Natural killer cell treated with Interleukin-12 subunit alpha and Interleukin-12 subunit beta and Interleukin-15 and Interleukin-18, amount 100 ng/mL, for 72 hours (primary cell): Measurements from ENCODE around the gene CT47A1. TPM values are rescaled to one million over a fixed set of nuclear protein-coding genes. Genes with fewer than 3 reads are reported as not detected.
"Not testable (repeated sequence)": the region's sequence is repeated elsewhere in the genome, so short reads cannot be mapped to it uniquely, and the experiment has no call there.

Experiments
- ATAC-seq, 2 donors: fragments of 150-1000 bp; cut with Tn5 transposase in 1 of 2; sonication (Bioruptor Pico), chemical (Tn5 transposase) in 1 of 2; 2 replicates each; pipeline ENCODE4 v1.10.0; 2021
- DNase-seq: peaks from one replicate; pipeline ENCODE4 v3.0.0; 2022; ENCODE audit warnings: low spot score
- H3K27ac Mint-ChIP-seq, 2 donors: 1 replicate in 1 of 2; 2 replicates in 1 of 2; pipeline ENCODE4 v1.8.0; 2022; ENCODE audit warnings: mixed read lengths in 2 of 2, mild to moderate bottlenecking in 1 of 2, moderate library complexity in 1 of 2
- H3K27me3 Mint-ChIP-seq, 2 donors: 1 replicate in 1 of 2; 2 replicates in 1 of 2; pipeline ENCODE4 v1.8.0; 2022; ENCODE audit warnings: mixed read lengths in 2 of 2
- H3K36me3 Mint-ChIP-seq: one replicate; pipeline ENCODE4 v1.8.0; 2022; ENCODE audit warnings: mixed read lengths
- H3K4me1 Mint-ChIP-seq, 2 donors: 1 replicate in 1 of 2; 2 replicates in 1 of 2; pipeline ENCODE4 v1.8.0; 2022; ENCODE audit warnings: low read depth in 2 of 2, mixed read lengths in 2 of 2, mild to moderate bottlenecking in 1 of 2
- H3K4me3 Mint-ChIP-seq: one replicate; pipeline ENCODE4 v1.8.0; 2022; ENCODE audit warnings: mixed read lengths
- H3K9me3 Mint-ChIP-seq: 2 replicates; pipeline ENCODE4 v1.8.0; 2022; ENCODE audit warnings: mixed read lengths
- total RNA-seq, 2 donors: library from RNA; stranded (reverse); gene quantifications; one replicate each; pipeline ENCODE4 v1.2.3, GENCODE V29; 2022

Gene CT47A1
- not detected for total RNA-seq

GRCh38 chrX:120985660-120986059, at the start of gene CT47A1:
TSS of gene CT47A1 (minus strand) at chrX:120985760. CDS start at chrX:120985529, 231 bp downstream.
- not testable (repeated sequence) for H3K36me3 Mint-ChIP-seq, DNase-seq, H3K27ac Mint-ChIP-seq, H3K9me3 Mint-ChIP-seq, H3K27me3 Mint-ChIP-seq, ATAC-seq, H3K4me1 Mint-ChIP-seq, H3K4me3 Mint-ChIP-seq

GRCh38 chrX:121032531-121032930, 47.0 kb upstream of the CT47A1 start:
- ATAC-seq = no peak
- Mint-ChIP-seq H3K27me3 (peaks cover 6 to 15% of the 10 kb centered on the region in 2 donors), H3K27ac (no peak overlapping the region)

GRCh38 chrX:121030083-121030482, 44.5 kb upstream of the CT47A1 start:
- Mint-ChIP-seq H3K9me3 (no peaks in the 10 kb centered on the region), H3K4me3 (no peak overlapping the region), H3K27me3 (peaks cover 0 to 13% of the 10 kb centered on the region in 2 donors), H3K4me1 (no peaks in the 10 kb centered on the region), H3K27ac (no peak overlapping the region), H3K36me3 (no peaks in the 10 kb centered on the region)
- ATAC-seq (no peak), DNase-seq (no peak)

More at GRCh38 chrX:121032531-121032930, 47.0 kb upstream of the CT47A1 start:
- no peak overlapping the region for H3K4me3 Mint-ChIP-seq
- H3K36me3 Mint-ChIP-seq = no peaks in the 10 kb centered on the region
- no peak for DNase-seq
- H3K4me1 Mint-ChIP-seq = no peaks in the 10 kb centered on the region
- no peaks in the 10 kb centered on the region for H3K9me3 Mint-ChIP-seq

GRCh38 chrX:121028419-121028818, 42.9 kb upstream of the CT47A1 start:
- H3K27ac Mint-ChIP-seq = no peak overlapping the region
- DNase-seq = no peak
- no peaks in the 10 kb centered on the region for H3K9me3 Mint-ChIP-seq
- H3K36me3 Mint-ChIP-seq = no peaks in the 10 kb centered on the region
- ATAC-seq = no peak
- H3K4me1 Mint-ChIP-seq = no peaks in the 10 kb centered on the region
- no peak overlapping the region for H3K4me3 Mint-ChIP-seq
- peaks cover 0 to 10% of the 10 kb centered on the region in 2 donors for H3K27me3 Mint-ChIP-seq

- Mint-ChIP-seq H3K9me3 (no peaks in the 10 kb centered on the region), H3K4me3 (no peak overlapping the region)
Measured at GRCh38 chrX:121014826-121015225, 29.3 kb upstream of the CT47A1 start.

GRCh38 chrX:121013897-121014455, 28.4 kb upstream of the CT47A1 start:
- no peaks in the 10 kb centered on the region for H3K4me1 Mint-ChIP-seq
- ATAC-seq (peak in 1 of 2 donors; percentile 15), DNase-seq (no peak)
- no peaks in the 10 kb centered on the region for H3K36me3 Mint-ChIP-seq
- no peak overlapping the region for H3K4me3 Mint-ChIP-seq
- no peaks in the 10 kb centered on the region for H3K9me3 Mint-ChIP-seq
- no peak overlapping the region for H3K27ac Mint-ChIP-seq
- peaks cover 6 to 8% of the 10 kb centered on the region in 2 donors for H3K27me3 Mint-ChIP-seq

More at GRCh38 chrX:121014826-121015225, 29.3 kb upstream of the CT47A1 start:
- Mint-ChIP-seq H3K36me3 (no peaks in the 10 kb centered on the region), H3K27ac (no peak overlapping the region), H3K4me1 (no peaks in the 10 kb centered on the region), H3K27me3 (peaks cover 6 to 8% of the 10 kb centered on the region in 2 donors)
- DNase-seq = no peak
- no peak for ATAC-seq

GRCh38 chrX:121011254-121011653, 25.7 kb upstream of the CT47A1 start:
- no peaks in the 10 kb centered on the region for H3K36me3 Mint-ChIP-seq
- no peaks in the 10 kb centered on the region for H3K9me3 Mint-ChIP-seq
- no peak overlapping the region for H3K4me3 Mint-ChIP-seq
- DNase-seq (no peak), ATAC-seq (no peak)
- H3K27ac Mint-ChIP-seq = no peak overlapping the region
- H3K27me3 Mint-ChIP-seq = peaks cover 8 to 12% of the 10 kb centered on the region in 2 donors
- H3K4me1 Mint-ChIP-seq = no peaks in the 10 kb centered on the region

GRCh38 chrX:121010218-121010617, 24.7 kb upstream of the CT47A1 start:
- ATAC-seq (no peak), DNase-seq (no peak)
- peaks cover 8 to 15% of the 10 kb centered on the region in 2 donors for H3K27me3 Mint-ChIP-seq
- H3K9me3 Mint-ChIP-seq = no peaks in the 10 kb centered on the region
- H3K27ac Mint-ChIP-seq = no peak overlapping the region
- no peaks in the 10 kb centered on the region for H3K36me3 Mint-ChIP-seq
- H3K4me3 Mint-ChIP-seq = no peak overlapping the region
- no peaks in the 10 kb centered on the region for H3K4me1 Mint-ChIP-seq

GRCh38 chrX:121009764-121010163, 24.2 kb upstream of the CT47A1 start:
- H3K36me3 Mint-ChIP-seq = no peaks in the 10 kb centered on the region
- H3K9me3 Mint-ChIP-seq = no peaks in the 10 kb centered on the region
- no peak for ATAC-seq

GRCh38 chrX:121008920-121009319, 23.4 kb upstream of the CT47A1 start:
- DNase-seq (no peak), ATAC-seq (no peak)
- Mint-ChIP-seq H3K9me3 (no peaks in the 10 kb centered on the region), H3K36me3 (no peaks in the 10 kb centered on the region), H3K27me3 (peaks cover 8 to 11% of the 10 kb centered on the region in 2 donors), H3K27ac (no peak overlapping the region), H3K4me3 (no peak overlapping the region), H3K4me1 (no peaks in the 10 kb centered on the region)

More at GRCh38 chrX:121009764-121010163, 24.2 kb upstream of the CT47A1 start:
- no peak overlapping the region for H3K27ac Mint-ChIP-seq
- DNase-seq = no peak
- peaks cover 8 to 15% of the 10 kb centered on the region in 2 donors for H3K27me3 Mint-ChIP-seq
- no peak overlapping the region for H3K4me3 Mint-ChIP-seq
- H3K4me1 Mint-ChIP-seq = no peaks in the 10 kb centered on the region

- Mint-ChIP-seq H3K36me3 (no peaks in the 10 kb centered on the region), H3K4me1 (no peaks in the 10 kb centered on the region), H3K9me3 (no peaks in the 10 kb centered on the region), H3K4me3 (no peak overlapping the region), H3K27ac (no peak overlapping the region), H3K27me3 (no peaks in the 10 kb centered on the region)
- no peak for DNase-seq
- ATAC-seq = no peak
Measured at GRCh38 chrX:121000589-121000988, 15.0 kb upstream of the CT47A1 start.

- Mint-ChIP-seq H3K4me1 (no peaks in the 10 kb centered on the region), H3K9me3 (no peaks in the 10 kb centered on the region), H3K36me3 (no peaks in the 10 kb centered on the region), H3K27ac (no peak overlapping the region), H3K4me3 (no peak overlapping the region), H3K27me3 (peaks cover 0 to 2% of the 10 kb centered on the region in 2 donors)
- DNase-seq = no peak
- ATAC-seq = no peak
Measured at GRCh38 chrX:120999413-120999812, 13.9 kb upstream of the CT47A1 start.

- H3K27me3 Mint-ChIP-seq, H3K4me1 Mint-ChIP-seq, H3K4me3 Mint-ChIP-seq, H3K36me3 Mint-ChIP-seq, DNase-seq, H3K9me3 Mint-ChIP-seq, H3K27ac Mint-ChIP-seq, ATAC-seq: not testable (repeated sequence)
Measured at GRCh38 chrX:120956500-120956899, 29.1 kb downstream of the CT47A1 start, which contains the start of gene CT47A7. TSS of gene CT47A7 (minus strand) at chrX:120956600. CDS start at chrX:120956345, 255 bp downstream.
